HTR-8/SVneo (cell line): ENCODE results near the gene DGKZ.

Experiments
- DNase-seq: peaks from one replicate; pipeline ENCODE4 v3.0.0; 2011; ENCODE audit warnings: low spot score, mixed read lengths; ENCODE audit not compliant: insufficient read length
- FAIRE-seq: peaks from 2 replicates; lab custom pipeline; 2011; peaks lifted over from hg19 to GRCh38; lab: Jason Lieb, UNC

DGKZ gene

DNA sequence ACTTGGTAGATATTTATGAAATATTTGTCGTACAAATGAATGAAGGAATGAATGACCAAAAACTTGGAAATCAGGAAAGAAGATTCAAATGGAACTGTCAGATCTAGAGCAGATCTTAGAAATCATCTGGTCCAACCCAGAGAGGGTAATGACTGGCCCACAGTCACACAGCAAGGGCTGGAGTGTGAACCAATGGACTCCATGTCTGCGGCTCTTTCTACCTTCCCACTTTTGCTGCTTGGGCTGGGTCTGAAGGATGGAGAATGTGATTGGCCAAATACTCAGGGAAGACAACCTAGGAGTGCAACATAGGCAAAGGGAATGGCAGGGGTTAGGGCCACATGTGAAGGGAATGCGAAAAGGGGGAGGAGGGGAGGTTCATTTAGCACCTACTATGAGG is 5.8 kb upstream of the DGKZ start:
- no peak for FAIRE-seq
- DNase-seq, result no peak

DNA sequence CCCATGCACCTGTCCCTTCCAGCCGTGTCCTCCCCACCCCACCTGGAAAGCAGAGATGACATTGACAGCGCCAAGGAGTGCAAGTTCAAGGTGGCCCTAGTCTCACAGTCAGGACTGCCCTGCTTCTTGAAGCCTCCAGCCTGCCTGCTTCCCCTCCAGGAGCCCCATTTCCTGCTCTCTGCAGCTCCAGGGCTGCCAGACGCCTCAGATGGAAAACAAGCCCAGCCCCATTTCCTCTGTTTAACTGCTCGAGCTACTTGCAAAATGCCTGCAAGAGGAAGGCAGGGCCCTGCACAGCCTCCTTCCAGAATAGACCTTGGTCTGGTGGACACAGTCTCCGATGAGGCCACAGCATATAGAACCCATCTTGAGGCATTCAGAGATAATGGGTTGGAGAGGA is 5.0 kb upstream of the DGKZ start:
- no peak for DNase-seq

DNA sequence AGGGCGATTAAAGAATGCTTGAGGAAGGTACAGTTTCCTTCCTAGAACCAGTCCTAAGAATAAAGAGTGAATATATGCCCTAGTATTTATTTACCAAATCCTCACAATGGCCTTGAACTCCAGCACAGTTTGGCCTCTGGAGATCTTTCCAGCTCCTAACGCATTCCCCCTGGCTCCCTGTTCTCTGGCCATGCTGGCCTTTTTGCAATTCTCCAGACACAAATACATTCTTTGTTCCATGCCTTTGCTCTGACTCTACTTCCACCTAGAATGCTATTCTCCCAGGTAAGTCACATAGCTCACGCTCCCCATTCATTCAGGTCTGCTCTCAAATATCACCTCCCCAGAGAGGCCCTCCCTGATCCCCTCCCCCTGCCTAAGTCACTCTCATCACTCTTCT is 3.7 kb upstream of the DGKZ start:
- FAIRE-seq (no peak), DNase-seq (no peak)

More for the DNA sequence above, 5.0 kb upstream of the DGKZ start:
- FAIRE-seq, result no peak

DNA sequence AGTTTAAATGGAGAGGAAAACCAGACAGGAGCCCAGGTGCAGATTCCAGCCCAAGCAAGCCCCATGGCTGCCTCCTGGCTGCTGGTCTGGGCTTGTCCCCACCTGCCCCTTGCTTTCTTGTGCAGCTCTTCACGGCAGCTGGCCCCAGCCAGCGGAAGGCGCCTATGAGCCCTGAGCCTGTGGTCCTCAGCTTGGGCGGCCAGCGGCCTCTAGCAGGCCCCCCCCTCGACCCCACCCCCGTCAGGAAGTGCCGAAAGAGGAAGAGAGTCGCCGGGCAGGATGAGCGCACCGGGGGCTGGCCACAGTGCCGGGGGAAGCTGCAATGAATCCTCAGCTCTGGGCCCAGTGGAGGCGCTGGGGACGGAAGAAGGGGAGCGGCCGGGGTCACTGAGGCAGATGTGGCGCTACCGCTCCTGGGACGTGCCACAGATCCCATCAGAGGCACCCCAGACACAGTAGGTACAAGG is 2.1 kb upstream of the DGKZ start:
- DNase-seq (no peak), FAIRE-seq (no peak)

DNA sequence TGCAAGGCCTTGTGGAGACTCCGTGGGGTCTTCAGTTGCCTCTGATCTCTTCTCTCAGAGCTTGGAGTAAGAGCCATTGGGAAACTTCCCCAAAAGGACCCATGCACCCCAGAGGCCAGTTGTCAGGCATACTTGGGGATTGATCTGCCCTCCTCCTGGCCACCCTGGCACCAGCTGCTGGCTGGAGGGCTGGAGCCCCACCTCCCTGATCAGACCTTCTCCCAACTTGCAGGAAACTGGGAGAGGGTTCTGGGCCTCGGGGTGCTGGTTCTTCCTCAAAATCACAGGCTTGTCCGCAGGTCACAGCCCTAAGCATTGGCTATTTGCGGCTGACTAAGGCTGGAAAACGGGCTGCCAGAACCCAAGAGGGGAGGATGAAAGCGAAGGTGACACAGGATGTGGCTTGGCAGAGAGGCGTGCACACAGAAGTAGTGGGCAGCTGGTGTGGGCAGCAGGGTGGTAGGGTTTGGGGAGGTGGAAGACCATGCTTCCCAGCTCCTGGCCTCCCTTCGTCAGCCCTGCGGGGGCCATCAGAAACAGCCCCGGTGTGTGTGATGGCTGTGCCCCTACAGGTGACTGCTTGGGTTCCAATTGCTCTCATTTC is 1.3 kb upstream of the DGKZ start:
- DNase-seq, result no peak
- FAIRE-seq, result no peak

DNA sequence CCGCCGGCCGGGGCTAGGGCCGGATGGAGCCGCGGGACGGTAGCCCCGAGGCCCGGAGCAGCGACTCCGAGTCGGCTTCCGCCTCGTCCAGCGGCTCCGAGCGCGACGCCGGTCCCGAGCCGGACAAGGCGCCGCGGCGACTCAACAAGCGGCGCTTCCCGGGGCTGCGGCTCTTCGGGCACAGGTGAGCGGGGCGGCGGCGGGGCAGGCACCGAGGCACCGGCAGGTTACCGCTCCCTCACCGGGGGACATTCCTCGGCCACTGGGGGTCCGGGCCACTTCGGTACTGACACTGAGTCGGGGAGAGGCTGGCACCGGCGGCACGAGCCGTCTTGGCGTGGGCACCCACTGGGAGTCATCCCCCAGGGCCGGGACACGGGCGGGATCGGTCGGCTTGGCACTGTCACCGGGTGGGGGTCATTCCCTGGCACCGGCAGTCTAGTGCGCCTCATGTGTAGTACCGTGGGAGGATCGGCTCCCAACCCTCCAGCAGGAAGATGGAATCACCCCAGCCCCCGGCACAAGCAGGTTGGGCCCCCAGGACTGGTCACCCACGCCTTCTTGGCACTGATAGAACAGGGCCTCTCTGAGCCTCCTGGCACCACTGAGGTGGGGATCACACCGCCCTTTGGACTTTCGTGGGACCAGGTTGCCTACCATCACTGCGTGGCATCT is 511 bp downstream of the DGKZ start:
- DNase-seq, result no peak
- FAIRE-seq, result no peak

DNA sequence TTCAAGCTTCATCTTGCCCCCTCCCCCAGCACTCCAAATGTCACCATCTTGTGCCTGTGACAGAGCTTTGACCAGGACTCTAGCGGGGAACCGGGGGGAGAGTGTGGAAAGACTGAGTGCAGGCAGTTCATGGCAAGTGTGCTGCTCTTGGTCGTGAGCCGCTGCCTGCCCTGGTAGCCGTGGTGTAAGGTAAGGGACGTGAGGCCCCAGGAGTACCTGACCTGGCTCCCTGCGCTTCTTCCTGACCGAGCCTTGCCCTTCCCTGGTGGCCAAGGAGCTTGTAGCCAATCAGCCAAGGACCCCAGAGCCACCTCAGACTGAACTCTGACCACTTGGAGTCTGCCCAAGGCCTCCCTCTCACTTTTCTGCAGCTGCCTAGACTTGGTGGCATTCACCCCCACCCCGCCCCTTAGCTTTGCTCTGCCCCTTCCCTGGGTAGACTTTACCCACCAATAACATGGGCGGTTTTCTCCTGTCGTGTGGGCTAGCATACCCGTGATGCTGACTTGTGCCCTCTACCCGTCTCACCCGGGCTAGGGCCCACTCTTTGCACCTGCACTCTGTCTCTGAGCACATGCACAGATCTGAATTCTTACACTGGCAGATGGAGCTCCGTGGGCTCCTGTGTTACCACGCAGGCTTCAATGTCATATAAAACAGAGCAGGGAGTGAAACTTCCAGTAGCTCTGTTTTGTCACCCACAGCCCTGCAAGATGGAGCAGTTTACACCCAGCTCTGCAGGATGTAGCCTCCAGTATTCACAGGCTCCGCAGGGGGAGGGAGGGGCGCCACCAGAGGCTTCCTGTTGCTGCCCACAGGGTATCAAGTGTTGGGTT is 1.5 kb downstream of the DGKZ start:
- no peak for FAIRE-seq
- no peak for DNase-seq

DNA sequence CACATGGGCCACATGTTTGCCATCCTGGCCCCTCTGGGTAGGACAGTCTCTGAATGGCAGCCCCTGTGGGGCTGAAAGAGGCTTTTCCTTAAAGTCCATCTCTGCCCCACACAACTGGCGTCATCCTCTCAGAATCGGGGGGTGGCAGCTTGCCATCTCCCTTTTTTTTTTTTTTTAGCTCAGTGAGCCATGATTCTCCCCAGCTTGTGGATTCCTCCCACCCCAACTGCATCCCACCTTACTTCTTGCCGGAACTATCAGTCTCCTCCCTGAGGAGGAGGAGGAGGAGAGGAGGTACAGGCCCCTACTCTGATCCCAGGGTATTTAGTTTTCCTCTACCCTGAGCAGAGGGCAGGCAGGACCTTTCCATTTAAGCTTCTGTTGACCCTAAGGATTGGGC is 3.4 kb downstream of the DGKZ start:
- DNase-seq, result no peak
- FAIRE-seq, result no peak

DNA sequence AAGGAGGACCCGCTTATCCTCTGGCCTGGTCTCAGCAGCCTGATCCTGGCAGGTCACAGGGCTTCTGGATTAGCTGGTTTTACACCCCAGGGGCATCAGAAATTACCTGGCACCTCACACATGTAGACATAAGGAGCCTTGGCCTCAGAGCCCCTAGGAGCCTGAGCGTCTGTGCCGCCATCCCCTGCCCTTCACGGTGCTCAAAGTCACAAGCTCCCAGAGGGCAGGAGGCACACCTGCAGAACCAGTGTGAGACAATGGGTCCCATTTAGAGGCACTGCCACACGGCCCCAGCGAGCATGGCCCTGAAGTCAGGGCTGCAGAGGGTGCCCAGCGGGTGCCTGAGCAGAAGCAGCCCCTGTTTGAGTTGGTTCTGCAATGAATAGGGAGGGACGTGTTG is 3.9 kb downstream of the DGKZ start:
- FAIRE-seq (no peak), DNase-seq (no peak)

DNA sequence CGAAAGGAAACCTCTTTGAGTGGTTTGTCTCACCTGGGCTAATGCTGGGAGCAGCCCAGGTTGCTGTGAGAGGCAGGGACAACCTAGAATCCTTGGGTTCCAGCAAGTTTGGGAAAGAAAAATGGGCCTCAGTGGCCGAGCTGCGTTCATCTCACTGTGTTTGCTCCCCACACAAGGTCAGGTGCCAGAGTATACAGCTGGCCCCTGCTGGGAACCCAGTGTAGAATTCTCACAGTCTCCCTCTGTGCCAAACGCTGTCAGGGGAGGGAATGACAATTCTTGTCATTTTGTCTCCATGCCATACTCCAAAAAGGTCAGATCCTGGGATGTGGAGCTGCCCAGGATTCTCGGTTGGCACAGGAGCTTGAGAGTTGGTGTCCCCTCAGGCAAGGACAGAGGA is 4.3 kb downstream of the DGKZ start:
- FAIRE-seq (no peak), DNase-seq (no peak)

DNA sequence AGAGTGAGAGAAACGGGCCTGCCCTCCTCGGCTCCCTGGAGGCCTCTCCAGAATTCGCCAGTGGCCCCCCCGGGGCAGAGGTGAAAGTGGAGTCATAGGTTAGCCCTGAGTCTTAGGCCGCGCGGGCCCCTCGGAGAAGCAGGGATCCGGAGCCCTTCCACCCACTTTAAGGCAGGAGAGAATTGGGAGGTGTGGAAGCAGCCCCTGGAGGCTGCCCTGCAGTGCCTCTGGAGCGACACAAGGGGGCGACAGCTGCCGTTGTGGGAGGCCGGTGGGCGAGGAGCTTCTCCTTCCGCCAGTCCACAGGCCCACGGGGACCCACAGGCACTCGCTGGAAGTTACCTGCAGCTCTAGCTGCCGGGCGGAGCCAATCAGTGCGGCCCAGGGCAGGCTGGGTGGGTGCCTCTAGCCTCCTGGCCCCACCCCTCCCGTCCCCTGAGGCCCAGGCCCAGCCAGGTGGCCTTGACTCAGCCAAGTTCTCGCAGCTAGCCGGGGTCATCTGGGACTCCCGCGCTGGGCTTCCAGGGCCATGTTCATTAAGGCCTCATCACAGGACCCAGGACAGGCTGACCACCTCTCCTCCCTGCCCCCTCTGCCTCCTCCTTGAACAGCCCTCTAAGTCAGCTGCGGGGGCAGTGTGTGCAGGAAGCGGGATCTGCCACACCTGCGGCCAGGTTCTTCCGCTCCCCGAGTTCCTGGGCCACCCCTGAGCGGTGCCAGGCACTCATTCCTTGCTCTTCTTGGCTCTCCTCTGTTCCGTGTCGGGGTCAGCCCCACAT is 5.0 kb downstream of the DGKZ start:
- FAIRE-seq, result no peak
- DNase-seq, result peak; percentile 29

DNA sequence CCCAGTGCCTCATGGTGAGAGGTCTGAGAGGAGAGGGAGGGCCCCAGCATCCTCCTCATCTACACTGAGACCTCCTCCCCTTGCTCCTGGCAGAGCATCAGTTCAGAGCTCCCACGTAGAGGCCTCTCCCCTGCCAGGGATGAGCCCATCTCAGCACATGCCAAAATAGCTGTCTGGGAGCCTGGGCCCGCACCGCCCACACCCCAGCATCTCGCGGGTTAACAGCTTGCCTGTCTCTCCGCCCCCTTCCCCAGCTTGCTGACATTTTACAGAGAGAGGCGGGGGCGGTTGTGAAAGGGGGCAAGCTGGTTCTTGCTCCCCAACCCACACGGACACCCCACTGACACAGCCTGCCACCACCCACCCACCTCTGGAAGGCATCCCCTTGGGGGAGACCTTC is 6.4 kb downstream of the DGKZ start:
- FAIRE-seq (no peak), DNase-seq (no peak)

DNA sequence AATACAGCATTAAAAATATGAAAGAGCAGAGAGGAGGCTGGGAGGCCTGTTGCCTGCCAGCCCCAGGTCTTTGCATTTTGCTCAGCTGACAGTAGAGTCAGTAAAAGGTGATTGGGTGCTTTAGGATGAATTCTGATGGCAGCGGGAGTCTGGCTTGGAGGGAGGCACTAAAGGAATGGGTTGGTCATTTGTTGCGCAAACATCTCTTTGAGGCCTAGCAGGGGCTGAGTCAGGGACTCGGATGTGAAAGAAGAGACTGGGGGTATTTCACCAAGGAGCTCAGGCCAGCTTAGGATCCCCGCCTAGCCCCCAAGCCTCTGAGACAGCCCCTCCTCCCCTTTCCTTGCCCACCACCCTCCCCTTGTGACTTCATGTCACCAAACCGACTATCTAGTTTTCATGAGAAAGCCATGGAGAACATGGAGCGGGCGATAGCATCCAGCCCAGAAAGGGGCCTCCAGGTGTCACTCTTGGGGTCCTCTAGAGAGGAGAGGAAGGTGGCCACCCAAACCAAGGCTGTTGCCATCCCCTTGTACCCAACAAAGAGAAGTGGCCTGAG is 9.7 kb downstream of the DGKZ start:
- DNase-seq, result no peak

DNA sequence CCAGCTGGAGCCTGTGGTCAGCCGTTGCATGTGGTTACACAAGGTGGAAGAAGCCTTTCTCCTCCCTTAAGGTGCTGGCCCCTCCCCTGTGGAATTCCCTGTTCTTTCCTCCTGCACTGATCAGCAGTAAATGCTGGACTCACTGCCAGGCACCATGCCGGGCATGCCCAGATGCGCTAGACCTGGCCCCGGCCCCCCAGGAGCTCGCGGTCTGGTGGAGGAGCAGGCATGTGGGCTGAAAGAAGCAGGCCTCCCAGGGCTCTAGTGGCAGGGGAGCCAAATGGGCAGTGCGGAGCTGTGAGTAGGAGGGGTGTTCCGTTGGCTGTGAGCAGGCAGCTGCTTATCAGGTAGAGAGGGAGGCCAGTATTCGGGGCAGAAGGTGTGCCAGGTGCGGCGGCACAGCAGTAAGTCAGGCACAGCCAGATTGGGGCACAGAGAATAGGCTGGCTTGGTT is 10.2 kb downstream of the DGKZ start:
- DNase-seq, result no peak

More for the DNA sequence above, 9.7 kb downstream of the DGKZ start:
- no peak for FAIRE-seq

DNA sequence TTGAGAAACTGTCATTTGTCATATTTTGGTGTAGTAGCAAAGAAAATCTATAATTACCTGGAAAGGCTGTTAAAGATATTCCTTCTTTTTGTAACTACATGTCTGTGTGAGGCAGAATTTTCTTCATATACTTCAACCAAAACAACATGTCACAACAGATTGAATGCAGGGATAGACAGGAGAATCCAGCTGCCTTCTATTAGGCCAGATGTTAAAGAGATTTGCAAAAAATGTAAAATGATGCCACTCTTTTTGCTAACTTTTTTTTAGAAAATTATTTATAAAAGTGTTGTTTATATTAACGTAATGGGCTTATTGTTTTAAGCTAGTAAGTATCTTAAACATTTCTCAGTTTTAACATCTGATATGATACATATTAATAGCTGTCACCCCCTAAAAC is 12.7 kb downstream of the DGKZ start:
- DNase-seq (no peak), FAIRE-seq (no peak)

More for the DNA sequence above, 10.2 kb downstream of the DGKZ start:
- FAIRE-seq, result no peak

DNA sequence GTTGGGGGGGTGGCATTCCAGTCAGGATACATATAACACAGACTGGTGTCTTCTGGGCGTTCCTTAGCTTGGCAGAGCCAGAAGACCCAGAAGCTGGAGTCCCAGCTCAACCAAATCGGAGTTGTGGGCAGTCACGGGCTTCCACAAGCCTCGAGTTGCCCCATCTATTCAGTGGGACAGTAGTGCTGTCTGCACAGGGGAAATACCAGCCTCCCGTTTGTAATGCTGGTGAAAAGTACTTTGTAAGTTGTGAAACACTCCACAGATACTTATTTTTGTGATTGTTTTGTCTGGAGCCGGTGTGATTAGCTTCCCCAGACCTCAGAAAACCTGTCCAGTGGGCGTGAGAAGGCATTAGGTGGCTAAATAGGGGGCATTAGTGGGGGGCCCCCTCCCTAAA is 13.6 kb downstream of the DGKZ start:
- no peak for FAIRE-seq

DNA sequence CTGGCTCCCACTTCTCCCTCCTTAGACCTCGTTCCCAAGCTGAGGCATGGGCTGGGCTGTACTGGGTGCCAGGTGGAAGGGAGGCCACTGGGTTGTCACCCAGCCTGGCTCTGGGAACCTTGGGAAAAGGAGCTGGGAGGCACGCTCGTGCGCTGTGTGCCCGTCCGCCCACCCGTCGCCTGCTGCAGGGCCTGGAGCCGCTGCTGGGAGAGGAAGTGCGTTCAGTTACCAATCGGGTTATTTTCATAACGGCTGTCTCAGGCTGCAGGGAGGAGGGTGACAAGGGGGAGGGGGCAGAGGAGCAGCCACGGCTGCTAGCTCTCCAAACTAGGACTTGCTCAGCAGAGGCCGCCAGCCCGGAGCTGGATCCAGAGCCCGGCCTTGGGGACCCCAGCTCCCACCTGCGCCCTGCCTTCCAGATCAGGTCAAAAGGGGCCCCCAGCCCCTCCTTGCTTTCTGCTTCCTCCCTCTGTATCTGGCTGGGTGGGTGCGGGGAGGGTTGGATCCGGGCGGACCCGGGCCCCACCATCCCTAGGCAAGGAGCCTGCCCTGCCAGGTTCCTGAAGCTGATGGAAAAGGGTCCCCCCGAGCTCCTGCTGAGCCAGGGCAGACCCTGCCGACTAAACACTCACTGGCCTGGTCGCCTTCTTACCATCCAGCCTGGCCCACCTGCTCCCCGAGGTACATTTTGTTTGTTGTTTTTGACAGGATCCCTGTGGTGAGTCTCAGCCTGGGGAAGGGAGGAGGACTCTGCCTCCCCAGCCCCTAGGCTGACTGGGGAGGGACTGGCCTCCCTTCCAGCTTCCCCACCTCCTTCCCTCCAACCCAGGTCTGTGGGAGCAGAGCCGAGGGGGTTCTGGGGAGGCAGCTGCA is 14.3 kb downstream of the DGKZ start:
- DNase-seq (no peak), FAIRE-seq (peak; percentile 72)

More for the DNA sequence above, 13.6 kb downstream of the DGKZ start:
- no peak for DNase-seq

DNA sequence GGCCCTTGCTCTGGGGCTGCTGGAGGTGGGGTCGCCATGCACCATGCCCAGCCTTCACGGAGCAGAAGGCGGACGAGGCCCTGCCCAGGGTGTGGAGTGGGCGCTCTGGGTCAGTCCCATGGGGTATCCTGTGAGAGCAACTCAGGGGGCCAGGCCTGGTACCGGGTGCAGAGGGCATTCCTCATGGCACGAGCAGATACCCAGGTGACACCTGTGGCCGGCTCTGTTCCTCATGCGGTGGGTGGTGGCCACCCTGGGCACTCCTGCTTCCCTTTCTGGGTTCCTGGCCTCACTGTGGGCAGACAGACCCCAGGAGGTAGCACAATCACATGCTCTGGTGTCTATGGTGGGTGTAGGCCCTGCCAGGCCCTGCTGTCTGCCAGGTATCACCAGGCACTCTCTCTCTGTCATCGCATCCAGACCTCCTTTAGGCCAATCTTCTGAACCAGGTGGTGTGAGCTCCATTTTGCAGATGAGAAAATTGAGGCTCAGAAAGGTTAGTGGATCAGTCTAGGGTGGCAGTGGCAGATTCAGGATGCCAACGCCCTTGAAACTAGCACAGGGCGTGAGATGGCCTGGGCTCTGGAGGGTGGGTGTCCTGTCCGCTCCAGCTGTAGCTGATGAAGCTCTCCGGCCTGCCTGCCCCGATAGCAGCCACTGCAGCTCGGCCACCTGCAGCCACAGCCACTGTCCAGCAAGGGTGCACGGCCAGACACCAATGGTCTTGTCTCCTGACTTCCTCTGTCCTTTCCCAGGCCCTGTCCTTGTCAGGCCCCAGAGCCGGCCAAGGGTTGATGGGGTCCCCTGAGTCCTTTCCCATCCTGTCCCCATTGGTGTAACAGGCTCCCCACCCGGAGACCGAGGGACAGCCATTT is 15.1 kb downstream of the DGKZ start:
- no peak for DNase-seq

More for the DNA sequence above, 15.1 kb downstream of the DGKZ start:
- FAIRE-seq, result no peak
